Thyroid gland (tissue), 4 donors: Measurements from ENCODE around the gene DLG1. TPM values are rescaled to one million over a fixed set of nuclear protein-coding genes. Genes with fewer than 3 reads are reported as not detected.

ENCODE experiments used
- DNase-seq, 2 donors: peaks; one replicate each; pipeline ENCODE4 v3.0.0-alpha.2; 2019
- H3K27ac ChIP-seq, 3 donors: fragments of 200-600 bp; sonication (generic); 1 replicate in 2 of 3; 2 replicates in 1 of 3; pipeline ENCODE4 v1.5.1; 2016 to 2019; ENCODE audit warnings: mild to moderate bottlenecking in 1 of 3, moderate library complexity in 1 of 3
- H3K27me3 ChIP-seq: fragments of 200-600 bp; sonication (generic); one replicate; pipeline ENCODE4 v1.5.1; 2019
- H3K36me3 ChIP-seq, 2 donors: fragments of 200-600 bp; sonication (generic); one replicate each; pipeline ENCODE4 v1.5.1; 2016 to 2019
- H3K4me1 ChIP-seq, 2 donors: fragments of 200-600 bp; sonication (generic); one replicate each; pipeline ENCODE4 v1.5.1; 2017 to 2019
- H3K4me3 ChIP-seq, 3 donors: fragments of 200-600 bp; sonication (generic); replicated peaks in 1 of 3; 1 replicate in 2 of 3; 2 replicates in 1 of 3; pipeline ENCODE4 v1.5.1; 2016; ENCODE audit warnings: mild to moderate bottlenecking in 1 of 3
- H3K9me3 ChIP-seq: fragments of 200-600 bp; sonication (generic); one replicate; pipeline ENCODE4 v1.5.1; 2017
- CTCF ChIP-seq, 6 experiments: fragments of 200-600 bp in 3 of 6; fragments of 450-650 bp in 3 of 6; sonication (generic) in 3 of 6; IDR thresholded peaks; one replicate each; pipeline ENCODE4 v1.5.1; 2016 to 2019; ENCODE audit warnings: antibody characterized with exemption in 6 of 6, mild to moderate bottlenecking in 2 of 6, inconsistent platforms in 1 of 6, moderate library complexity in 1 of 6
- POLR2A ChIP-seq, 2 donors: fragments of 450-650 bp; IDR thresholded peaks; one replicate each; pipeline ENCODE4 v1.6.1; 2017; ENCODE audit warnings: antibody characterized with exemption in 2 of 2, mild to moderate bottlenecking in 2 of 2, moderate library complexity in 1 of 2
- WGBS, 2 donors: methylation state at CpG; one replicate each; pipeline ENCODE4 v1.1.5; 2017; 5-methylcytosine and 5-hydroxymethylcytosine counted together
- intact Hi-C: fragments of 100-400 bp; cut with DNase I; formaldehyde crosslinking; loops from one replicate; pipeline ENCODE4 v1.15.1; 2023
- total RNA-seq, 4 donors: library from RNA; depleted of rRNA; stranded (reverse); fragments of >200 nt; gene quantifications; one replicate each; pipeline ENCODE4 v1.2.3, GENCODE V29; 2016

Gene DLG1
- total RNA-seq, 4 donors from 2014 or later, result 111 to 233 (median 174) TPM

GRCh38 chr3:197322149-197322548 is 23.7 kb upstream of the DLG1 start:
- TF ChIP-seq POLR2A (IDR thresholded peaks at IDR 0.05) (no peak), CTCF (IDR thresholded peaks at IDR 0.05) (no peak)
- intact Hi-C loops, result no loop called here
- H3K4me3 ChIP-seq, result no peak overlapping the region
- DNase-seq, result no peak
- no peaks in the 10 kb centered on the region for H3K36me3 ChIP-seq
- peaks cover 0 to 5% of the 10 kb centered on the region in 2 donors for H3K4me1 ChIP-seq
- no peak overlapping the region for H3K27ac ChIP-seq
- H3K9me3 ChIP-seq, result no peaks in the 10 kb centered on the region
- no peaks in the 10 kb centered on the region for H3K27me3 ChIP-seq
- WGBS, 2 donors, result 93 to 98% methylated on average over 1 of the region's 1 CpG

- TF ChIP-seq POLR2A (IDR thresholded peaks at IDR 0.05), result no peak
- TF ChIP-seq CTCF (IDR thresholded peaks at IDR 0.05), result no peak
- intact Hi-C loops, result no loop called here
- Histone ChIP-seq H3K27me3 (no peaks in the 10 kb centered on the region), H3K4me1 (peaks cover 0 to 10% of the 10 kb centered on the region in 2 donors), H3K4me3 (no peak overlapping the region), H3K36me3 (no peaks in the 10 kb centered on the region), H3K9me3 (no peaks in the 10 kb centered on the region), H3K27ac (no peak overlapping the region)
- no peak for DNase-seq
- WGBS, 2 donors, result 77 to 93% methylated on average over 1 of the region's 1 CpG
Observed at GRCh38 chr3:197320582-197320981, 22.2 kb upstream of the DLG1 start.

GRCh38 chr3:197317250-197317963 is 19.0 kb upstream of the DLG1 start:
- no peaks in the 10 kb centered on the region for H3K9me3 ChIP-seq
- DNase-seq, result peak; percentile 31 to 34
- H3K36me3 ChIP-seq, result no peaks in the 10 kb centered on the region
- intact Hi-C loops, result no loop called here
- H3K4me1 ChIP-seq, result peaks cover 0 to 10% of the 10 kb centered on the region in 2 donors
- no peak overlapping the region for H3K4me3 ChIP-seq
- no peak for TF ChIP-seq POLR2A (IDR thresholded peaks at IDR 0.05)
- TF ChIP-seq CTCF (IDR thresholded peaks at IDR 0.05), result no peak
- H3K27ac ChIP-seq, result peak overlapping the region in 1 of 3 donors; percentile 57
- WGBS, 2 donors, result 50 to 55% methylated on average over 9 of the region's 9 CpGs
- H3K27me3 ChIP-seq, result no peaks in the 10 kb centered on the region

- Histone ChIP-seq H3K36me3 (no peaks in the 10 kb centered on the region), H3K4me3 (no peak overlapping the region), H3K27ac (no peak overlapping the region), H3K9me3 (no peaks in the 10 kb centered on the region), H3K27me3 (no peaks in the 10 kb centered on the region), H3K4me1 (peaks cover 16 to 28% of the 10 kb centered on the region in 2 donors)
- no peak for TF ChIP-seq POLR2A (IDR thresholded peaks at IDR 0.05)
- no peak for TF ChIP-seq CTCF (IDR thresholded peaks at IDR 0.05)
- 96 to 100% methylated on average over 1 of the region's 1 CpG for WGBS, 2 donors
- intact Hi-C loops, result no loop called here
- no peak for DNase-seq
Observed at GRCh38 chr3:197312431-197312830, 14.0 kb upstream of the DLG1 start.

GRCh38 chr3:197311591-197311990 is 13.2 kb upstream of the DLG1 start:
- peaks cover 16 to 23% of the 10 kb centered on the region in 2 donors for H3K4me1 ChIP-seq
- H3K9me3 ChIP-seq, result no peaks in the 10 kb centered on the region
- DNase-seq, result no peak
- H3K27ac ChIP-seq, result no peak overlapping the region
- no peak for TF ChIP-seq CTCF (IDR thresholded peaks at IDR 0.05)
- TF ChIP-seq POLR2A (IDR thresholded peaks at IDR 0.05), result no peak
- H3K27me3 ChIP-seq, result no peaks in the 10 kb centered on the region
- intact Hi-C loops, result no loop called here
- H3K36me3 ChIP-seq, result no peaks in the 10 kb centered on the region
- WGBS, 2 donors, result 98% methylated on average over 3 of the region's 3 CpGs
- no peak overlapping the region for H3K4me3 ChIP-seq
